GM12878 (cell line): Measurements from ENCODE around the gene PEMT.

ENCODE experiments used
- E2F4 ChIP-seq: IDR thresholded peaks from 2 replicates; pipeline ENCODE4 v1.6.1; 2012; ENCODE audit warnings: low read depth, low read length, improper control_type of control experiment
- FOXM1 ChIP-seq: IDR thresholded peaks from 2 replicates; pipeline ENCODE4 v1.6.1; 2012; ENCODE audit warnings: low read depth, mild to moderate bottlenecking, inconsistent platforms, low read length, moderate library complexity
- TCF12 ChIP-seq: IDR thresholded peaks from 2 replicates; pipeline ENCODE4 v1.6.1; 2011; ENCODE audit warnings: low read depth, mild to moderate bottlenecking, low read length
- TF ChIP-seq, protein P1 (sequence below), 3 experiments: IDR thresholded peaks in 2 of 3; conservative IDR thresholded peaks in 1 of 3; 2 replicates each; pipeline ENCODE4 v1.5.1; 2011; ENCODE audit warnings: low read depth in 3 of 3, low read length in 3 of 3, mild to moderate bottlenecking in 3 of 3, control low read depth in 2 of 3, moderate library complexity in 2 of 3, inconsistent platforms in 1 of 3, mixed read lengths in 1 of 3; ENCODE audit not compliant: control insufficient read depth in 2 of 3, insufficient read depth in 1 of 3; ENCODE audit errors: extremely low read depth in 1 of 3
- TF ChIP-seq, protein P2 (sequence below): IDR thresholded peaks from 2 replicates; pipeline ENCODE4 v1.6.1; 2012; ENCODE audit warnings: mild to moderate bottlenecking, low read depth, low read length
- TF ChIP-seq, protein P3 (sequence below): IDR thresholded peaks from 2 replicates; pipeline ENCODE4 v1.6.1; 2011; ENCODE audit warnings: borderline replicate concordance, low read depth, mild to moderate bottlenecking, moderate library complexity, mixed read lengths, low read length; ENCODE audit not compliant: insufficient read depth; ENCODE audit errors: extremely low read length

DNA sequence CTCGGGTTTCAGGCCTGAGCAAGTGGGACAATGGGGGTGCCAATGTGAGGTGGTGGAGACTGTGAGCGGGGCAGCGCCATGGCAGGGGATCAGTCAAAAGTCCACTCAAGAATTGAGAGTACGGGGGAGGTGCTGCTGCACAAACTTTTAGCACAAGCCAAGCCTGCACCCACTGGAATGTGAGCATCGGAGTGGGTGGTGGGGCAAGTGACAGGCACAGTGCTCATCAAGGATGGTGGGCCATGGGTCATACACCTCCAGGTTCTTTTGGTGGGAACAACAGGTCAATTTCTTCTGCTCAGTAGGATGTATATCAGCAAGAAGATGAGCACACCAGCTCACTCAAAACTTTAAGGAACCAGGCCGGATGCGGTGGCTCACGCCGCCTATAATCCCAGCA lies 32.4 kb upstream of the PEMT start:
- no peak for TF ChIP-seq TCF12
- TF ChIP-seq, protein P1, sequence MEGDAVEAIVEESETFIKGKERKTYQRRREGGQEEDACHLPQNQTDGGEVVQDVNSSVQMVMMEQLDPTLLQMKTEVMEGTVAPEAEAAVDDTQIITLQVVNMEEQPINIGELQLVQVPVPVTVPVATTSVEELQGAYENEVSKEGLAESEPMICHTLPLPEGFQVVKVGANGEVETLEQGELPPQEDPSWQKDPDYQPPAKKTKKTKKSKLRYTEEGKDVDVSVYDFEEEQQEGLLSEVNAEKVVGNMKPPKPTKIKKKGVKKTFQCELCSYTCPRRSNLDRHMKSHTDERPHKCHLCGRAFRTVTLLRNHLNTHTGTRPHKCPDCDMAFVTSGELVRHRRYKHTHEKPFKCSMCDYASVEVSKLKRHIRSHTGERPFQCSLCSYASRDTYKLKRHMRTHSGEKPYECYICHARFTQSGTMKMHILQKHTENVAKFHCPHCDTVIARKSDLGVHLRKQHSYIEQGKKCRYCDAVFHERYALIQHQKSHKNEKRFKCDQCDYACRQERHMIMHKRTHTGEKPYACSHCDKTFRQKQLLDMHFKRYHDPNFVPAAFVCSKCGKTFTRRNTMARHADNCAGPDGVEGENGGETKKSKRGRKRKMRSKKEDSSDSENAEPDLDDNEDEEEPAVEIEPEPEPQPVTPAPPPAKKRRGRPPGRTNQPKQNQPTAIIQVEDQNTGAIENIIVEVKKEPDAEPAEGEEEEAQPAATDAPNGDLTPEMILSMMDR (IDR thresholded peaks at IDR 0.05 in 2 of 3, conservative IDR thresholded peaks at IDR 0.05 in 1 of 3; ENCODE audit: control insufficient read depth in 2 of 3, extremely low read depth in 1 of 3, insufficient read depth in 1 of 3, low read depth in 3 of 3, low read length in 3 of 3): no peak
- TF ChIP-seq E2F4: no peak
- TF ChIP-seq FOXM1: no peak
- TF ChIP-seq, protein P2, sequence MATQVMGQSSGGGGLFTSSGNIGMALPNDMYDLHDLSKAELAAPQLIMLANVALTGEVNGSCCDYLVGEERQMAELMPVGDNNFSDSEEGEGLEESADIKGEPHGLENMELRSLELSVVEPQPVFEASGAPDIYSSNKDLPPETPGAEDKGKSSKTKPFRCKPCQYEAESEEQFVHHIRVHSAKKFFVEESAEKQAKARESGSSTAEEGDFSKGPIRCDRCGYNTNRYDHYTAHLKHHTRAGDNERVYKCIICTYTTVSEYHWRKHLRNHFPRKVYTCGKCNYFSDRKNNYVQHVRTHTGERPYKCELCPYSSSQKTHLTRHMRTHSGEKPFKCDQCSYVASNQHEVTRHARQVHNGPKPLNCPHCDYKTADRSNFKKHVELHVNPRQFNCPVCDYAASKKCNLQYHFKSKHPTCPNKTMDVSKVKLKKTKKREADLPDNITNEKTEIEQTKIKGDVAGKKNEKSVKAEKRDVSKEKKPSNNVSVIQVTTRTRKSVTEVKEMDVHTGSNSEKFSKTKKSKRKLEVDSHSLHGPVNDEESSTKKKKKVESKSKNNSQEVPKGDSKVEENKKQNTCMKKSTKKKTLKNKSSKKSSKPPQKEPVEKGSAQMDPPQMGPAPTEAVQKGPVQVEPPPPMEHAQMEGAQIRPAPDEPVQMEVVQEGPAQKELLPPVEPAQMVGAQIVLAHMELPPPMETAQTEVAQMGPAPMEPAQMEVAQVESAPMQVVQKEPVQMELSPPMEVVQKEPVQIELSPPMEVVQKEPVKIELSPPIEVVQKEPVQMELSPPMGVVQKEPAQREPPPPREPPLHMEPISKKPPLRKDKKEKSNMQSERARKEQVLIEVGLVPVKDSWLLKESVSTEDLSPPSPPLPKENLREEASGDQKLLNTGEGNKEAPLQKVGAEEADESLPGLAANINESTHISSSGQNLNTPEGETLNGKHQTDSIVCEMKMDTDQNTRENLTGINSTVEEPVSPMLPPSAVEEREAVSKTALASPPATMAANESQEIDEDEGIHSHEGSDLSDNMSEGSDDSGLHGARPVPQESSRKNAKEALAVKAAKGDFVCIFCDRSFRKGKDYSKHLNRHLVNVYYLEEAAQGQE: no peak
- TF ChIP-seq, protein P3, sequence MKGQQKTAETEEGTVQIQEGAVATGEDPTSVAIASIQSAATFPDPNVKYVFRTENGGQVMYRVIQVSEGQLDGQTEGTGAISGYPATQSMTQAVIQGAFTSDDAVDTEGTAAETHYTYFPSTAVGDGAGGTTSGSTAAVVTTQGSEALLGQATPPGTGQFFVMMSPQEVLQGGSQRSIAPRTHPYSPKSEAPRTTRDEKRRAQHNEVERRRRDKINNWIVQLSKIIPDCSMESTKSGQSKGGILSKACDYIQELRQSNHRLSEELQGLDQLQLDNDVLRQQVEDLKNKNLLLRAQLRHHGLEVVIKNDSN: no peak
